Sciatic nerve (tissue), 2 donors: ENCODE results near the gene MYO1D. TPM values are rescaled to one million over a fixed set of nuclear protein-coding genes. Genes with fewer than 3 reads are reported as not detected.

Experiments
- ATAC-seq: fragments of 200-7000 bp; cut with Tn5 transposase; one replicate; pipeline ENCODE4 v1.9.1; 2020; ENCODE audit warnings: mild to moderate bottlenecking, moderate library complexity
- DNase-seq: peaks from one replicate; pipeline ENCODE4 v3.0.0-alpha.2; 2020; ENCODE audit warnings: low spot score
- intact Hi-C: fragments of 100-400 bp; cut with DNase I; formaldehyde crosslinking; loops from one replicate; pipeline ENCODE4 v1.14.2; 2022
- total RNA-seq: library from RNA; stranded (reverse); fragmentation: NEBNext Ultra II Directional; extraction: Animal tissue kit (Norgen Biotek cat#: 25700); gene quantifications from one replicate; pipeline ENCODE4 v1.2.1, GENCODE V29; 2021
- donor health status: DM: no; HTN: no; CAD: no.
- donor health status: DM: no; HTN: no; CAD: no.

MYO1D gene
- total RNA-seq, 1 donor from 2014 or later: 57.8 TPM

- DNase-seq (no peak), ATAC-seq (no peak)
- intact Hi-C loops: loop anchor here (10.0 kb wide), 1 partner anchor 85 kb away; no protein-coding TSS in a partner anchor
These were observed 7.4 kb downstream of the MYO1D start for GRCh38 chr17:32869345-32870026.

- intact Hi-C loops: no loop called here
- ATAC-seq: no peak
- no peak for DNase-seq
These were observed 11.8 kb downstream of the MYO1D start for GRCh38 chr17:32865141-32865540.

- intact Hi-C loops: no loop called here
- DNase-seq (no peak), ATAC-seq (no peak)
These were observed 13.4 kb downstream of the MYO1D start for GRCh38 chr17:32863559-32863958.

- no peak for DNase-seq
- no peak for ATAC-seq
- intact Hi-C loops: no loop called here
These were observed 14.0 kb downstream of the MYO1D start for GRCh38 chr17:32862940-32863339.

GRCh38 chr17:32861981-32862380 lies 14.9 kb downstream of the MYO1D start:
- intact Hi-C loops: no loop called here
- ATAC-seq (no peak), DNase-seq (no peak)

GRCh38 chr17:32859857-32860525 lies 16.9 kb downstream of the MYO1D start:
- ATAC-seq (no peak), DNase-seq (no peak)
- intact Hi-C loops: no loop called here

- DNase-seq (no peak), ATAC-seq (no peak)
- intact Hi-C loops: no loop called here
These were observed 21.3 kb downstream of the MYO1D start for GRCh38 chr17:32855620-32856019.

GRCh38 chr17:32854832-32855389 lies 22.0 kb downstream of the MYO1D start:
- ATAC-seq (no peak), DNase-seq (no peak)
- intact Hi-C loops: no loop called here

GRCh38 chr17:32854207-32854606 lies 22.7 kb downstream of the MYO1D start:
- intact Hi-C loops: no loop called here
- no peak for ATAC-seq
- DNase-seq: no peak

- intact Hi-C loops: no loop called here
- no peak for DNase-seq
- no peak for ATAC-seq
These were observed 24.1 kb downstream of the MYO1D start for GRCh38 chr17:32852811-32853210.

- ATAC-seq: no peak
- DNase-seq: no peak
- intact Hi-C loops: no loop called here
These were observed 27.0 kb downstream of the MYO1D start for GRCh38 chr17:32849879-32850278.

GRCh38 chr17:32847977-32848376 lies 28.9 kb downstream of the MYO1D start:
- ATAC-seq (no peak), DNase-seq (no peak)
- intact Hi-C loops: no loop called here

- DNase-seq: no peak
- no peak for ATAC-seq
- intact Hi-C loops: no loop called here
These were observed 30.8 kb downstream of the MYO1D start for GRCh38 chr17:32846143-32846542.

GRCh38 chr17:32840241-32840640 lies 36.7 kb downstream of the MYO1D start:
- DNase-seq (no peak), ATAC-seq (no peak)
- intact Hi-C loops: no loop called here

GRCh38 chr17:32836527-32836926 lies 40.4 kb downstream of the MYO1D start:
- ATAC-seq: no peak
- intact Hi-C loops: no loop called here
- DNase-seq: no peak

- DNase-seq (no peak), ATAC-seq (no peak)
- intact Hi-C loops: no loop called here
These were observed 41.6 kb downstream of the MYO1D start for GRCh38 chr17:32835291-32835761.

- intact Hi-C loops: no loop called here
- DNase-seq: no peak
- ATAC-seq: no peak
These were observed 42.8 kb downstream of the MYO1D start for GRCh38 chr17:32834104-32834503.

GRCh38 chr17:32833526-32833925 lies 43.4 kb downstream of the MYO1D start:
- no peak for ATAC-seq
- DNase-seq: no peak
- intact Hi-C loops: no loop called here

- intact Hi-C loops: no loop called here
- no peak for DNase-seq
- no peak for ATAC-seq
These were observed 43.8 kb downstream of the MYO1D start for GRCh38 chr17:32833076-32833475.

GRCh38 chr17:32831627-32832243 lies 45.2 kb downstream of the MYO1D start:
- ATAC-seq (no peak), DNase-seq (no peak)
- intact Hi-C loops: no loop called here
